Progenitor cell of endocrine pancreas (in vitro differentiated cells): ENCODE measurements around the gene MARK4. TPM values are rescaled to one million over a fixed set of nuclear protein-coding genes. Genes with fewer than 3 reads are reported as not detected.

Source experiments
- DNase-seq: peaks from one replicate; pipeline ENCODE4 v3.0.0; 2021; ENCODE audit warnings: low spot score; ENCODE audit not compliant: unreplicated experiment
- H3K27ac Mint-ChIP-seq: 2 replicates; pipeline ENCODE4 v1.8.0; 2021; ENCODE audit warnings: mild to moderate bottlenecking, moderate library complexity, mixed read lengths
- H3K27me3 Mint-ChIP-seq: 2 replicates; pipeline ENCODE4 v1.8.0; 2021; ENCODE audit warnings: mixed read lengths
- H3K36me3 Mint-ChIP-seq: 2 replicates; pipeline ENCODE4 v1.8.0; 2022; ENCODE audit warnings: mixed read lengths; ENCODE audit not compliant: insufficient read depth
- H3K4me1 Mint-ChIP-seq: 2 replicates; pipeline ENCODE4 v1.8.0; 2021; ENCODE audit warnings: low read depth, mixed read lengths
- H3K4me3 Mint-ChIP-seq: 2 replicates; pipeline ENCODE4 v1.8.0; 2021; ENCODE audit warnings: low read depth, mild to moderate bottlenecking, moderate library complexity, mixed read lengths
- H3K9me3 Mint-ChIP-seq: 2 replicates; pipeline ENCODE4 v1.8.0; 2021; ENCODE audit warnings: low read depth, mixed read lengths
- total RNA-seq: library from RNA; stranded (reverse); gene quantifications from 2 replicates; pipeline ENCODE4 v1.2.1, GENCODE V29; 2021
- TF ChIP-seq, protein P1 (sequence below): fragments of 200-600 bp; sonication (generic); IDR thresholded peaks from one replicate; pipeline ENCODE4 v1.5.0; 2021; ENCODE audit warnings: antibody characterized with exemption, mild to moderate bottlenecking; ENCODE audit not compliant: unreplicated experiment

MARK4 gene
- total RNA-seq, 1 donor from 2014 or later = 60.4 TPM

DNA sequence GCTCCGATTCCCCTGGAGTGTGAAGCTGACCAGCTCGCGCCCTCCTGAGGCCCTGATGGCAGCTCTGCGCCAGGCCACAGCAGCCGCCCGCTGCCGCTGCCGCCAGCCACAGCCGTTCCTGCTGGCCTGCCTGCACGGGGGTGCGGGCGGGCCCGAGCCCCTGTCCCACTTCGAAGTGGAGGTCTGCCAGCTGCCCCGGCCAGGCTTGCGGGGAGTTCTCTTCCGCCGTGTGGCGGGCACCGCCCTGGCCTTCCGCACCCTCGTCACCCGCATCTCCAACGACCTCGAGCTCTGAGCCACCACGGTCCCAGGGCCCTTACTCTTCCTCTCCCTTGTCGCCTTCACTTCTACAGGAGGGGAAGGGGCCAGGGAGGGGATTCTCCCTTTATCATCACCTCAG is 51.3 kb downstream of the MARK4 start:
- TF ChIP-seq, protein P1, sequence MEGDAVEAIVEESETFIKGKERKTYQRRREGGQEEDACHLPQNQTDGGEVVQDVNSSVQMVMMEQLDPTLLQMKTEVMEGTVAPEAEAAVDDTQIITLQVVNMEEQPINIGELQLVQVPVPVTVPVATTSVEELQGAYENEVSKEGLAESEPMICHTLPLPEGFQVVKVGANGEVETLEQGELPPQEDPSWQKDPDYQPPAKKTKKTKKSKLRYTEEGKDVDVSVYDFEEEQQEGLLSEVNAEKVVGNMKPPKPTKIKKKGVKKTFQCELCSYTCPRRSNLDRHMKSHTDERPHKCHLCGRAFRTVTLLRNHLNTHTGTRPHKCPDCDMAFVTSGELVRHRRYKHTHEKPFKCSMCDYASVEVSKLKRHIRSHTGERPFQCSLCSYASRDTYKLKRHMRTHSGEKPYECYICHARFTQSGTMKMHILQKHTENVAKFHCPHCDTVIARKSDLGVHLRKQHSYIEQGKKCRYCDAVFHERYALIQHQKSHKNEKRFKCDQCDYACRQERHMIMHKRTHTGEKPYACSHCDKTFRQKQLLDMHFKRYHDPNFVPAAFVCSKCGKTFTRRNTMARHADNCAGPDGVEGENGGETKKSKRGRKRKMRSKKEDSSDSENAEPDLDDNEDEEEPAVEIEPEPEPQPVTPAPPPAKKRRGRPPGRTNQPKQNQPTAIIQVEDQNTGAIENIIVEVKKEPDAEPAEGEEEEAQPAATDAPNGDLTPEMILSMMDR = no peak
- no peak for DNase-seq
- Mint-ChIP-seq H3K9me3 (no peaks in the 10 kb centered on the region), H3K4me1 (peaks cover 3% of the 10 kb centered on the region), H3K36me3 (peaks cover 16% of the 10 kb centered on the region), H3K4me3 (no peak overlapping the region), H3K27ac (no peak overlapping the region), H3K27me3 (peaks cover 13% of the 10 kb centered on the region)

DNA sequence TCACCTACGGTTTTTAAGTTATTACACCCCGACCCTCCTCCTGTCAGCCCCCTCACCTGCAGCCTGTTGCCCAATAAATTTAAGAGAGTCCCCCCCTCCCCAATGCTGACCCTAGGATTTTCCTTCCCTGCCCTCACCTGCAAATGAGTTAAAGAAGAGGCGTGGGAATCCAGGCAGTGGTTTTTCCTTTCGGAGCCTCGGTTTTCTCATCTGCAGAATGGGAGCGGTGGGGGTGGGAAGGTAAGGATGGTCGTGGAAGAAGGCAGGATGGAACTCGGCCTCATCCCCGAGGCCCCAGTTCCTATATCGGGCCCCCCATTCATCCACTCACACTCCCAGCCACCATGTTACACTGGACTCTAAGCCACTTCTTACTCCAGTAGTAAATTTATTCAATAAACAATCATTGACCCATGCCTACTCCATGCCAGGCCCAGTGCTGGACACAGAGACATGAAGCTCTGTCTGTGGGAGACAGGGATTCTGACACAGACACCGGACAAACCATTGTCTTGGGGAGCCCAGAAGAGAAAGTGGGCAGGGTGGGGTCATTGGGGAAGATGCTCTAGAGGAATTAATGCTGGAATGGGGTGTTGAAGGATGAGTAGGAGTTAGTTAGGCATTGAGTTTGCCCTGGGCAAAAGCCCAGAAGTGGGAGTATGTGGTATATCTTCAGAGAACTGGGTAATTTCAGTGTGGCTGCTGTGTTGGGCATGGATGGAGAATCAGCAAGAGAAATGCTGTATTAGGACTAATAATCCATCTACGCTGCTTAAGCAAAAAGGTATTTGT is 52.4 kb downstream of the MARK4 start:
- H3K9me3 Mint-ChIP-seq = no peaks in the 10 kb centered on the region
- H3K4me1 Mint-ChIP-seq = peaks cover 3% of the 10 kb centered on the region
- peaks cover 12% of the 10 kb centered on the region for H3K36me3 Mint-ChIP-seq
- H3K27ac Mint-ChIP-seq = no peak overlapping the region
- DNase-seq = no peak
- peaks cover 13% of the 10 kb centered on the region for H3K27me3 Mint-ChIP-seq
- TF ChIP-seq, protein P1 = no peak
- no peak overlapping the region for H3K4me3 Mint-ChIP-seq

DNA sequence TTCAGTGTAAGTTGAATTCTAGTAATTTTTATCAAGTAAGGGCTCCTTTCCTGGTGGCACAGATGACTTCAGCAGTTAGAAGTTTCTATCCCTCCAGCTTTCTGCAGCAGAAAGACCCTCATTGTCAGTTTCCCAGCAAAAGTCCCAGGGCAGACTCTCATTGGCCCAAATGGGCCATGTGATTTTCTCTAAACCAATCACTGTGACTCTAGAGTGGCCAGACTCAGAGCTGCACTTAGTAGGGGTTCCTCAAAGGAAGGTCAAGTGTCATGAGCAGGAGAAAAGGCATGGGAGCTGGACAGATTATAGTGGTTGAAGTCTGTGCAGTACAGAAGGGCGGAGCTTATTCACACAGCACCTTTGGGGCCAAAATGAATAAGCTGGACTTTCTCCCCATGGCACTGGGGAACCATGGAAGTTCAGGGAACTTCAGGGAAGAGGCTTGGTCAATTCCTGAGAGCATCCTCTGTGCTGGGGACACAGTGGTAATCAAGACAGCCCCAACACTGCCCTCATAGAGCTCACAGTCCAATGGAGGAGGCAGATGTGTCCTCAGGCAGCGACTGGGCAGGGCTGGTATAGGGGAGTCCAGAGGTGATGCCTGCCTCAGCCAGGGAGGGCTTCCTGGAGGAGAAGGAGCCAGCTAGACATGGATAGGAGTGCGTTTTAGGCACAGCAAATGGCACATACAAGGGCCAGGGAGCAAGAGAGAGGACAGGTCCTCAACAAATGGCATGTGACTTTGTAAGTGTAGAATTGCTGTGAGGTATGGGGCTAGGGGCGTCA is 53.3 kb downstream of the MARK4 start:
- no peaks in the 10 kb centered on the region for H3K9me3 Mint-ChIP-seq
- no peak for DNase-seq
- no peak overlapping the region for H3K27ac Mint-ChIP-seq
- no peak overlapping the region for H3K4me3 Mint-ChIP-seq
- TF ChIP-seq, protein P1 = no peak
- H3K27me3 Mint-ChIP-seq = peaks cover 13% of the 10 kb centered on the region
- H3K4me1 Mint-ChIP-seq = peaks cover 3% of the 10 kb centered on the region
- peaks cover 10% of the 10 kb centered on the region for H3K36me3 Mint-ChIP-seq

DNA sequence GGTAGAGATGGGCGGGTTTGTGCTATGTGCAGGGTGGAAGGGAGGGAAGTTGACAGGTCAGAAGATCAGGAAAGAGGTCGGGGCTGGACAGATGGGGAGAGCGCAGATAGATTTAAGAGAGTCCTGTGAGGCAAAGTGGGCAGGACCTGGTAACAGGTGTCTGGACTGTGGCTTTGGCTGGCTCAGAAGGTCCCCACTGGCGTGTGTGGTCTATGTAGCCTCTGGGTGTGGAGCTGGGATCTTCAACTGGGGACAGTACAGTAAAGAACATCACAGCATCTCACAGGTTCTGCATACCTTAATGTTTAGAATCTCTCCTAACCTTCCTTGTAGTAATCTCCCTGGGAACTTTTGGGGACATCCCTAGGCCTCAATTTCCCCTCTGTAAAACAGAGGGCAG is 53.9 kb downstream of the MARK4 start:
- Mint-ChIP-seq H3K27ac (no peak overlapping the region), H3K9me3 (no peaks in the 10 kb centered on the region), H3K4me1 (peaks cover 3% of the 10 kb centered on the region), H3K36me3 (peaks cover 5% of the 10 kb centered on the region), H3K27me3 (peaks cover 13% of the 10 kb centered on the region), H3K4me3 (no peak overlapping the region)
- TF ChIP-seq, protein P1 = no peak
- no peak for DNase-seq

DNA sequence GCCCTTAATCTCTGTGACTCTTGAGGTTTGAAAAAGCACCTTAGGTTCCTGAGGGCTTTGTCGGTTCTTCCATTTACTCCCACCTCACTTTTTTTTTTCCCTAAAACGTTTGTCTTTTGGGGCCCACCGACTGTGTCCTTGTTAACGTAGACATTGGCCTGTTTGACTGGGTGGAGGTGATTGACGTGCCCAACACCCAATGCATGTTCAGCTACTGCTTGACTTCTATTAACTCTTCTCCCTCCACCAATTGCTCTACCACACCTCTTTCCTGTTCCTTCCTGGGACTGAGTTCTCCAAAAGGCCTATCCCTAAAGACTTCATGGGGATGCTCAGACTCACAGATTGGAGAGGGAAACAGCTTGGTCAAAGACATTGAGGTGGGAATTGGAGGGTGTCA is 54.4 kb downstream of the MARK4 start:
- H3K4me3 Mint-ChIP-seq = no peak overlapping the region
- no peaks in the 10 kb centered on the region for H3K9me3 Mint-ChIP-seq
- H3K27me3 Mint-ChIP-seq = peaks cover 13% of the 10 kb centered on the region
- peaks cover 3% of the 10 kb centered on the region for H3K4me1 Mint-ChIP-seq
- no peak overlapping the region for H3K27ac Mint-ChIP-seq
- DNase-seq = no peak
- H3K36me3 Mint-ChIP-seq = peaks cover 3% of the 10 kb centered on the region
- TF ChIP-seq, protein P1 = no peak
